Vagina (tissue), 2 donors: ENCODE measurements around the gene PDGFRA. TPM values are rescaled to one million over a fixed set of nuclear protein-coding genes. Genes with fewer than 3 reads are reported as not detected.
A peak's percentile ranks its signal among the peaks of the same experiment; 100 is the strongest.

Experiments
- DNase-seq, 2 donors: peaks; one replicate each; pipeline ENCODE4 v3.0.0-alpha.2; 2017; ENCODE audit errors: extremely low spot score in 2 of 2
- H3K27ac ChIP-seq: fragments of 200-600 bp; sonication (generic); one replicate; pipeline ENCODE4 v1.5.1; 2019
- H3K27me3 ChIP-seq: fragments of 200-600 bp; sonication (generic); one replicate; pipeline ENCODE4 v1.5.1; 2019
- H3K36me3 ChIP-seq, 2 donors: fragments of 200-600 bp; sonication (generic); one replicate each; pipeline ENCODE4 v1.5.1; 2017 to 2019
- H3K4me1 ChIP-seq: fragments of 200-600 bp; sonication (generic); one replicate; pipeline ENCODE4 v1.5.1; 2019
- H3K4me3 ChIP-seq, 2 donors: fragments of 200-600 bp; sonication (generic); 1 replicate in 1 of 2; 2 replicates in 1 of 2; pipeline ENCODE4 v1.5.1; 2016 to 2019
- H3K9me3 ChIP-seq: fragments of 200-600 bp; sonication (generic); one replicate; pipeline ENCODE4 v1.5.1; 2019
- CTCF ChIP-seq, 3 experiments: fragments of 450-650 bp in 2 of 3; fragments of 200-600 bp in 1 of 3; sonication (generic) in 1 of 3; IDR thresholded peaks; one replicate each; pipeline ENCODE4 v1.5.1; 2017 to 2019; ENCODE audit warnings: antibody characterized with exemption in 3 of 3, mild to moderate bottlenecking in 2 of 3, moderate library complexity in 2 of 3
- POLR2A ChIP-seq, 2 donors: fragments of 450-650 bp; IDR thresholded peaks; one replicate each; pipeline ENCODE4 v1.6.1; 2017; ENCODE audit warnings: antibody characterized with exemption in 2 of 2, mild to moderate bottlenecking in 2 of 2, moderate library complexity in 2 of 2
- POLR2AphosphoS5 ChIP-seq, 2 donors: sonication (generic); formaldehyde crosslinking; IDR thresholded peaks; one replicate each; pipeline ENCODE4 v1.9.0; 2017; ENCODE audit warnings: antibody characterized with exemption in 2 of 2, mild to moderate bottlenecking in 2 of 2, low read depth in 1 of 2; ENCODE audit not compliant: insufficient read depth in 1 of 2
- intact Hi-C: fragments of 100-400 bp; cut with DNase I; formaldehyde crosslinking; loops from one replicate; pipeline ENCODE4 v1.15.1; 2023
- total RNA-seq: library from RNA; depleted of rRNA; stranded (reverse); fragments of >200 nt; gene quantifications from one replicate; pipeline ENCODE4 v1.2.3, GENCODE V29; 2016

Gene PDGFRA
- total RNA-seq, 1 donor from 2014 or later = 141 TPM

- intact Hi-C loops = no loop called here
- DNase-seq = no peak
- H3K36me3 ChIP-seq = no peaks in the 10 kb centered on the region
- no peak overlapping the region for H3K27ac ChIP-seq
- no peak overlapping the region for H3K4me3 ChIP-seq
- H3K9me3 ChIP-seq = no peaks in the 10 kb centered on the region
- H3K27me3 ChIP-seq = no peaks in the 10 kb centered on the region
- no peak for TF ChIP-seq CTCF (IDR thresholded peaks at IDR 0.05)
- no peak for TF ChIP-seq POLR2AphosphoS5 (IDR thresholded peaks at IDR 0.05; ENCODE audit: insufficient read depth in 1 of 2, low read depth in 1 of 2)
- TF ChIP-seq POLR2A (IDR thresholded peaks at IDR 0.05) = no peak
- no peaks in the 10 kb centered on the region for H3K4me1 ChIP-seq
Observed at GRCh38 chr4:54187148-54187547, 41.9 kb upstream of the PDGFRA start.

- H3K4me3 ChIP-seq = no peak overlapping the region
- no peaks in the 10 kb centered on the region for H3K27me3 ChIP-seq
- no peak for DNase-seq
- no peaks in the 10 kb centered on the region for H3K4me1 ChIP-seq
- no peaks in the 10 kb centered on the region for H3K36me3 ChIP-seq
- H3K9me3 ChIP-seq = no peaks in the 10 kb centered on the region
- no peak for TF ChIP-seq POLR2AphosphoS5 (IDR thresholded peaks at IDR 0.05; ENCODE audit: insufficient read depth in 1 of 2, low read depth in 1 of 2)
- no peak for TF ChIP-seq CTCF (IDR thresholded peaks at IDR 0.05)
- no peak for TF ChIP-seq POLR2A (IDR thresholded peaks at IDR 0.05)
- intact Hi-C loops = no loop called here
- H3K27ac ChIP-seq = no peak overlapping the region
Observed at GRCh38 chr4:54189140-54189539, 40.0 kb upstream of the PDGFRA start.

- Histone ChIP-seq H3K4me3 (no peak overlapping the region), H3K9me3 (no peaks in the 10 kb centered on the region), H3K27me3 (no peaks in the 10 kb centered on the region), H3K4me1 (peaks cover 10% of the 10 kb centered on the region), H3K36me3 (no peaks in the 10 kb centered on the region), H3K27ac (no peak overlapping the region)
- TF ChIP-seq POLR2AphosphoS5 (IDR thresholded peaks at IDR 0.05; ENCODE audit: insufficient read depth in 1 of 2, low read depth in 1 of 2) = no peak
- TF ChIP-seq CTCF (IDR thresholded peaks at IDR 0.05) = no peak
- TF ChIP-seq POLR2A (IDR thresholded peaks at IDR 0.05) = no peak
- intact Hi-C loops = no loop called here
- no peak for DNase-seq
Observed at GRCh38 chr4:54192811-54193210, 36.3 kb upstream of the PDGFRA start.

- H3K27ac ChIP-seq = peak overlapping the region; percentile 42
Observed at GRCh38 chr4:54197926-54198325, 31.2 kb upstream of the PDGFRA start.

GRCh38 chr4:54199919-54200318 lies 29.2 kb upstream of the PDGFRA start:
- TF ChIP-seq POLR2A (IDR thresholded peaks at IDR 0.05) (no peak), POLR2AphosphoS5 (IDR thresholded peaks at IDR 0.05; ENCODE audit: insufficient read depth in 1 of 2, low read depth in 1 of 2) (no peak), CTCF (IDR thresholded peaks at IDR 0.05) (no peak)
- Histone ChIP-seq H3K27me3 (no peaks in the 10 kb centered on the region), H3K36me3 (no peaks in the 10 kb centered on the region), H3K9me3 (no peaks in the 10 kb centered on the region), H3K4me3 (no peak overlapping the region), H3K4me1 (peaks cover 10% of the 10 kb centered on the region), H3K27ac (no peak overlapping the region)
- intact Hi-C loops = no loop called here
- DNase-seq = no peak

More at GRCh38 chr4:54197926-54198325, 31.2 kb upstream of the PDGFRA start:
- Histone ChIP-seq H3K9me3 (no peaks in the 10 kb centered on the region), H3K36me3 (no peaks in the 10 kb centered on the region), H3K27me3 (no peaks in the 10 kb centered on the region), H3K4me1 (peaks cover 10% of the 10 kb centered on the region), H3K4me3 (no peak overlapping the region)
- intact Hi-C loops = no loop called here
- TF ChIP-seq POLR2AphosphoS5 (IDR thresholded peaks at IDR 0.05; ENCODE audit: insufficient read depth in 1 of 2, low read depth in 1 of 2) = no peak
- TF ChIP-seq CTCF (IDR thresholded peaks at IDR 0.05) = no peak
- TF ChIP-seq POLR2A (IDR thresholded peaks at IDR 0.05) = no peak
- DNase-seq = no peak
